Keratinocyte (primary cell): Measurements from ENCODE around the gene RBM44. TPM values are rescaled to one million over a fixed set of nuclear protein-coding genes. Genes with fewer than 3 reads are reported as not detected.
"Not testable (repeated sequence)": the region's sequence is repeated elsewhere in the genome, so short reads cannot be mapped to it uniquely, and the experiment has no call there.

Source experiments
- DNase-seq: peaks from one replicate; pipeline ENCODE4 v3.0.0-alpha.2; 2011; ENCODE audit warnings: low read depth, missing footprints, low spot score
- FAIRE-seq: peaks from 2 replicates; lab custom pipeline; 2011; peaks lifted over from hg19 to GRCh38; lab: Jason Lieb, UNC
- H2AFZ ChIP-seq: 2 replicates; pipeline ENCODE4 v1.6.0; 2012; ENCODE audit warnings: low read length, control low read depth, inconsistent platforms; ENCODE audit not compliant: control insufficient read depth
- H3K27ac ChIP-seq: 2 replicates; pipeline ENCODE4 v1.5.1; 2011; ENCODE audit warnings: low read length; ENCODE audit not compliant: control insufficient read depth, insufficient read depth
- H3K27me3 ChIP-seq: 3 replicates; pipeline ENCODE4 v1.6.0; 2011; ENCODE audit warnings: low read length; ENCODE audit not compliant: control insufficient read depth, insufficient read depth; ENCODE audit errors: extremely low read depth
- H3K36me3 ChIP-seq, 2 experiments: 2 replicates in 1 of 2; 3 replicates in 1 of 2; pipeline ENCODE4 v1.5.1; 2011; ENCODE audit warnings: low read length in 2 of 2, mild to moderate bottlenecking in 1 of 2; ENCODE audit not compliant: control insufficient read depth in 2 of 2, insufficient read depth in 2 of 2; ENCODE audit errors: extremely low read depth in 1 of 2
- H3K4me1 ChIP-seq: 3 replicates; pipeline ENCODE4 v1.5.1; 2011; ENCODE audit warnings: low read length; ENCODE audit not compliant: control insufficient read depth, insufficient read depth; ENCODE audit errors: extremely low read depth
- H3K4me2 ChIP-seq: 3 replicates; pipeline ENCODE4 v1.6.0; 2011; ENCODE audit warnings: low read depth, low read length; ENCODE audit not compliant: control insufficient read depth, insufficient read depth; ENCODE audit errors: extremely low read depth
- H3K4me3 ChIP-seq, 3 experiments: fragments of 200-600 bp in 1 of 3; sonication (generic) in 1 of 3; 2 replicates in 2 of 3; 3 replicates in 1 of 3; pipeline ENCODE4 v1.5.1; 2011 to 2016; ENCODE audit warnings: low read length in 3 of 3, mild to moderate bottlenecking in 3 of 3, control low read depth in 2 of 3, inconsistent platforms in 1 of 3, low read depth in 1 of 3, mixed read lengths in 1 of 3, mixed run types in 1 of 3, moderate library complexity in 1 of 3; ENCODE audit not compliant: control insufficient read depth in 2 of 3, insufficient read depth in 2 of 3; ENCODE audit errors: extremely low read depth in 1 of 3
- H3K79me2 ChIP-seq: 2 replicates; pipeline ENCODE4 v1.6.0; 2012; ENCODE audit warnings: low read length; ENCODE audit not compliant: control insufficient read depth, insufficient read depth
- H3K9ac ChIP-seq: 3 replicates; pipeline ENCODE4 v1.6.0; 2011; ENCODE audit warnings: low read length; ENCODE audit not compliant: control insufficient read depth, insufficient read depth; ENCODE audit errors: extremely low read depth
- H3K9me1 ChIP-seq: 3 replicates; pipeline ENCODE4 v1.6.0; 2011; ENCODE audit warnings: low read length; ENCODE audit not compliant: control insufficient read depth, insufficient read depth; ENCODE audit errors: extremely low read depth
- H3K9me3 ChIP-seq: 2 replicates; pipeline ENCODE4 v1.5.1; 2012; ENCODE audit warnings: low read depth, low read length; ENCODE audit not compliant: control insufficient read depth
- H4K20me1 ChIP-seq: 3 replicates; pipeline ENCODE4 v1.6.0; 2011; ENCODE audit warnings: low read length; ENCODE audit not compliant: control insufficient read depth, insufficient read depth; ENCODE audit errors: extremely low read depth
- EZH2 ChIP-seq: IDR thresholded peaks from one replicate; pipeline ENCODE4 v1.6.1; 2012; ENCODE audit warnings: inconsistent platforms, mild to moderate bottlenecking, low read length, moderate library complexity
- dilution Hi-C: fragments of 300-500 bp; cut with MboI; formaldehyde crosslinking; loops from one replicate; pipeline ENCODE4 v1.7.0; 2020; ENCODE audit warnings: low sequenced_read_pairs; ENCODE audit not compliant: extremely low pct_ligation_motif_present
- polyA plus RNA-seq, 5 experiments: library from polyadenylated mRNA; depleted of rRNA in 3 of 5; stranded (reverse) in 3 of 5; stranded (forward) in 1 of 5; unstranded in 1 of 5; fragments of >200 nt; gene quantifications; 1 replicate in 1 of 5; 2 replicates in 3 of 5; 3 replicates in 1 of 5; pipeline versions ENCODE4 v1.2.1 to v1.2.3, GENCODE V29; 2011 to 2012; ENCODE audit warnings: missing spikeins in 2 of 5, low read depth in 1 of 5, low replicate concordance in 1 of 5
- TF ChIP-seq, protein P1 (sequence below), 3 experiments: IDR thresholded peaks in 1 of 3; conservative IDR thresholded peaks in 1 of 3; optimal IDR thresholded peaks in 1 of 3; 2 replicates in 2 of 3; 3 replicates in 1 of 3; pipeline versions ENCODE3 to v1.5.1; 2011; ENCODE audit warnings: low read length in 3 of 3, mild to moderate bottlenecking in 3 of 3, moderate library complexity in 2 of 3, control low read depth in 1 of 3, inconsistent platforms in 1 of 3; ENCODE audit not compliant: insufficient read depth in 2 of 3; ENCODE audit errors: extremely low read depth in 1 of 3

Gene RBM44
- polyA plus RNA-seq, 1 donor (not counting 4 experiments of a cell fraction or from before 2014, with no cell fraction given), result 0.14 TPM

DNA sequence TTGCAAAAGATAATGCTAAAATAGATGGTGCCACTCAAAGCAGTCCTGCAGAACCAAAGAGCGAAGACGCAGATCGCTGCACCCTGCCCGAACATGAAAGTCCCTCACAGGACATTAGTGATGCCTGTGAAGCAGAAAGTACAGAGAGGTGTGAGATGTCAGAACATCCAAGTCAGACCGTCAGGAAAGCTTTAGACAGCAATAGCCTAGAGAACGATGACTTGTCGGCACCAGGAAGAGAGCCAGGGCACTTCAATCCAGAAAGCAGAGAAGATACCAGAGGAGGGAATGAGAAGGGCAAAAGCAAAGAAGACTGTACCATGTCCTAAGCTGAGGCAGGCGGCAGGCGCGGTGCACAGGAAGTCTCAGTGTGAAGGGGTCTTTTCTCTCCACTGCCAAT, 34.8 kb upstream of the RBM44 start:
- Histone ChIP-seq H3K4me3 (no peak overlapping the region), H3K36me3 (peaks cover 32 to 39% of the 10 kb centered on the region in 2 experiments), H3K27ac (no peak overlapping the region), H3K9me3 (no peaks in the 10 kb centered on the region), H3K27me3 (no peaks in the 10 kb centered on the region), H3K9me1 (no peaks in the 10 kb centered on the region), H3K79me2 (no peaks in the 10 kb centered on the region), H2AFZ (no peak overlapping the region), H3K4me1 (no peaks in the 10 kb centered on the region), H3K4me2 (no peak overlapping the region), H3K9ac (no peak overlapping the region), H4K20me1 (no peaks in the 10 kb centered on the region)
- FAIRE-seq (no peak), DNase-seq (no peak)
- no peak for TF ChIP-seq EZH2
- TF ChIP-seq, protein P1, sequence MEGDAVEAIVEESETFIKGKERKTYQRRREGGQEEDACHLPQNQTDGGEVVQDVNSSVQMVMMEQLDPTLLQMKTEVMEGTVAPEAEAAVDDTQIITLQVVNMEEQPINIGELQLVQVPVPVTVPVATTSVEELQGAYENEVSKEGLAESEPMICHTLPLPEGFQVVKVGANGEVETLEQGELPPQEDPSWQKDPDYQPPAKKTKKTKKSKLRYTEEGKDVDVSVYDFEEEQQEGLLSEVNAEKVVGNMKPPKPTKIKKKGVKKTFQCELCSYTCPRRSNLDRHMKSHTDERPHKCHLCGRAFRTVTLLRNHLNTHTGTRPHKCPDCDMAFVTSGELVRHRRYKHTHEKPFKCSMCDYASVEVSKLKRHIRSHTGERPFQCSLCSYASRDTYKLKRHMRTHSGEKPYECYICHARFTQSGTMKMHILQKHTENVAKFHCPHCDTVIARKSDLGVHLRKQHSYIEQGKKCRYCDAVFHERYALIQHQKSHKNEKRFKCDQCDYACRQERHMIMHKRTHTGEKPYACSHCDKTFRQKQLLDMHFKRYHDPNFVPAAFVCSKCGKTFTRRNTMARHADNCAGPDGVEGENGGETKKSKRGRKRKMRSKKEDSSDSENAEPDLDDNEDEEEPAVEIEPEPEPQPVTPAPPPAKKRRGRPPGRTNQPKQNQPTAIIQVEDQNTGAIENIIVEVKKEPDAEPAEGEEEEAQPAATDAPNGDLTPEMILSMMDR (optimal IDR thresholded peaks at IDR 0.05 in 1 of 3, IDR thresholded peaks at IDR 0.05 in 1 of 3, conservative IDR thresholded peaks at IDR 0.05 in 1 of 3; ENCODE audit: extremely low read depth in 1 of 3, insufficient read depth in 2 of 3, low read length in 3 of 3), result no peak
- dilution Hi-C loops, result no loop called here

DNA sequence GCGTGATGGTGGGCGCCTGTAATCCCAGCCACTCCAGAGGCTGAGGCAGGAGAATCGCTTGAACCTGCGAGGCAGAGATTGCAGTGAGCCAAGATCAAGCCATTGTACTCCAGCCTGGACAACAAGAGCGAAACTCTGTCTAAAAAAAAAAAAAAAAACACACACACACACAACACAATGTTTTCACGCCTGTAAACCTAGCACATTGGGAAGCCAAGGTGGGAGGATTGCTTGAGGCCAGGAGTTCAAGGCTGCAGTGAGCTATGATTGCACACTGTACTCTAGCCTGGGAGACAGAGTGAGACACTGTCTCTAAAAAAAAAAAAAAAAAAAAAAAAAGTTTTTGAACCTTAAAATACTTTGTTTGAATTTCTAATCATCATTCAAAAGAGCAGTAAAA, 33.5 kb upstream of the RBM44 start:
- dilution Hi-C loops, H3K9ac ChIP-seq, H3K4me1 ChIP-seq, H3K4me3 ChIP-seq, H3K27ac ChIP-seq, H3K9me1 ChIP-seq, DNase-seq, H3K27me3 ChIP-seq, H3K79me2 ChIP-seq, FAIRE-seq, H3K4me2 ChIP-seq, H4K20me1 ChIP-seq, H2AFZ ChIP-seq, H3K9me3 ChIP-seq: not testable (repeated sequence)
- peaks cover 35 to 37% of the 10 kb centered on the region in 2 experiments for H3K36me3 ChIP-seq

DNA sequence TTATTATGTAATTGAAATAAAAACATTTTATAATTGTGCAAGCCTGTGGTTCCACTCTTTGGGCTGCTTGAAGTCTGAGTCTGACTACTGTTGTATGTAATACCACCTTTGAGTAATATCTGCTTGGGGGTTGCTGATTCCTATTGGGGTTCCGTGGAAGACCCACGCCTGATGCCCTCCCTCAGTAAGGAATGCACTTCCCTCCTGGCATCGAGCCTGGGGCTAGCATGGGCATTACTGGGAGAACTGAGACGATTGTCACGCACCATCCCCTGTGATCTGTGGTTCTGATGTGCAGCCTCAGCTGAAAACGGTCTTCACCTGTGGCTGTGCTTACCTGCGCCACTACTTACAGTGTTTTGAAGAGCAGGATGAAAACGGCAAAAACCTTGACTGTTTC, 32.7 kb upstream of the RBM44 start:
- H3K9ac ChIP-seq, result no peak overlapping the region
- peaks cover 31% of the 10 kb centered on the region in 2 experiments for H3K36me3 ChIP-seq
- FAIRE-seq, result no peak
- TF ChIP-seq, protein P1 (optimal IDR thresholded peaks at IDR 0.05 in 1 of 3, IDR thresholded peaks at IDR 0.05 in 1 of 3, conservative IDR thresholded peaks at IDR 0.05 in 1 of 3; ENCODE audit: extremely low read depth in 1 of 3, insufficient read depth in 2 of 3, low read length in 3 of 3), result no peak
- TF ChIP-seq EZH2, result no peak
- H2AFZ ChIP-seq, result no peak overlapping the region
- no peaks in the 10 kb centered on the region for H3K27me3 ChIP-seq
- H3K27ac ChIP-seq, result no peak overlapping the region
- no peaks in the 10 kb centered on the region for H4K20me1 ChIP-seq
- no peaks in the 10 kb centered on the region for H3K9me3 ChIP-seq
- dilution Hi-C loops, result no loop called here
- H3K79me2 ChIP-seq, result no peaks in the 10 kb centered on the region
- H3K4me2 ChIP-seq, result no peak overlapping the region
- no peaks in the 10 kb centered on the region for H3K9me1 ChIP-seq
- H3K4me3 ChIP-seq, result no peak overlapping the region
- H3K4me1 ChIP-seq, result no peaks in the 10 kb centered on the region
- no peak for DNase-seq
